ENCODE measurements around the gene KRTAP10-10. TPM values are rescaled to one million over a fixed set of nuclear protein-coding genes. Genes with fewer than 3 reads are reported as not detected.

KRTAP10-10 gene
- total and polyA plus RNA-seq, 9 of the 15 experiments (the other 6 are each of a cell fraction or from before 2014, with no cell fraction given) = not detected

- TF ChIP-seq HDAC8 (tag; IDR thresholded peaks at IDR 0.05) (no peak), ATF3 (IDR thresholded peaks at IDR 0.05) (no peak), ATF3 (CRISPR knock-in tag; conservative IDR thresholded peaks at IDR 0.05) (no peak)
These were observed 22.2 kb upstream of the KRTAP10-10 start (continued) for GRCh38 chr21:44614961-44615391.

GRCh38 chr21:44615466-44615865, 21.7 kb upstream of the KRTAP10-10 start:
- 2% methylated on average over 8 of the region's 8 CpGs for WGBS (ENCODE audit: insufficient coverage, low coverage, missing lambda C conversion rate)
- DNase-seq (ENCODE audit: extremely low read depth in 1 of 4, low spot score in 3 of 4) (no peak), ATAC-seq (no peak), FAIRE-seq (no peak)
- H3K36me3 ChIP-seq (ENCODE audit: control insufficient read depth, insufficient read depth, low read length) = no peaks in the 10 kb centered on the region
- BruUV-seq (replicated peaks) = no TSS peak
- no peaks in the 10 kb centered on the region for H4K20me1 ChIP-seq (replicated peaks; ENCODE audit: control insufficient read depth, insufficient read depth, low read length)
- H3K27ac ChIP-seq (ENCODE audit: extremely low read depth, low read depth, low read length) = no peak overlapping the region
- ChIA-PET POLR2A (interaction anchor here (0.6 to 0.8 kb wide), 2 partner anchors 11 to 232 kb away, joined by 3 read pairs; no protein-coding TSS in a partner anchor), CTCF (ENCODE audit: low intra/inter-chr PET ratio) (no interaction called here)
- H3K4me3 ChIP-seq = no peak overlapping the region
- no peaks in the 10 kb centered on the region; the same call in 1 of the 2 replicates for H3K9me3 ChIP-seq (replicated peaks; ENCODE audit: control insufficient read depth, insufficient read depth, low read depth, low read length)
- H3K79me2 ChIP-seq (ENCODE audit: control insufficient read depth, insufficient read depth, low read length) = no peaks in the 10 kb centered on the region
- no peak overlapping the region for H3K9ac ChIP-seq (ENCODE audit: insufficient read depth in 1 of 2, low read depth in 2 of 2, low read length in 2 of 2)
- peaks cover 0 to 10% of the 10 kb centered on the region in 2 experiments; a peak in 2 of 5 replicates for H3K4me1 ChIP-seq (replicated peaks in 1 of 2; ENCODE audit: control insufficient read depth in 2 of 2, insufficient read depth in 2 of 2, low read length in 2 of 2)
- H3K9me1 ChIP-seq (ENCODE audit: control insufficient read depth, insufficient read depth, low read length) = peaks cover 3% of the 10 kb centered on the region
- in situ Hi-C loops (cut with MboI) (no loop called here), intact Hi-C loops (cut with micrococcal nuclease) (no loop called here)
- TF ChIP-seq ZKSCAN8 (CRISPR knock-in tag; IDR thresholded peaks at IDR 0.05) = no peak
- TF ChIP-seq TOE1 (IDR thresholded peaks at IDR 0.05; ENCODE audit: borderline replicate concordance) = no peak
- no peak for TF ChIP-seq TOE1 (CRISPR knock-in tag; IDR thresholded peaks at IDR 0.05; ENCODE audit: borderline replicate concordance, low read depth)
- TF ChIP-seq RFX1 (IDR thresholded peaks at IDR 0.05) = no peak
- TF ChIP-seq NR2C2 (CRISPR knock-in tag; IDR thresholded peaks at IDR 0.05) = no peak
- no peak for TF ChIP-seq NR2C2 (tag; IDR thresholded peaks at IDR 0.05)
- H2AFZ ChIP-seq (ENCODE audit: low read depth, low read length) = no peak overlapping the region
- H3K27me3 ChIP-seq (ENCODE audit: control insufficient read depth in 2 of 2, insufficient read depth in 2 of 2, low read length in 2 of 2) = peaks cover 14 to 44% of the 10 kb centered on the region in 2 experiments; a peak in 4 of 5 replicates
- H3K4me2 ChIP-seq (ENCODE audit: insufficient read depth, low read length) = no peak overlapping the region

Data from K562 (cell line).